ENCODE measurements around the gene CYSTM1.

The CYSTM1 gene

DNA sequence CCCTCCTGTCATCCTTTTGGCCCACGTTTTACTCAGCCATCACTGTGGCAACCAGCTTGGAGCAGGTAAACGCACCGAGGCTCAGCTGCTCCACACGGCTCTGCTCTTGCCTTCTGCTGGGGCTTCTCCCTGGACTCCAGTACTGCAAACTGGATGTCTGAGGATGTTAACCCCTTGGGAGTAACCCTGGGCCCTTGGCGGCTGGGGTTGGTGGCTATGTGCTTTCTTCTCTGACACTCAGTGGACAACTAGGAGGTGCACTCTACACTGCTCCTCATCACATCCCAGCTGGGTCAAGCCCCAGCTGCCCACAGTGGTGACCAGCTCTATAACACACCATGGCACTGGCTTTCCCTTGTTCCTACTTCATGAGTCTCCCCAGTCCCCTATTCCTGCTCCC, 12.2 kb upstream of the CYSTM1 start:
- ChIA-PET CTCF (no interaction called here), POLR2A (ENCODE audit: low non-redundant PET) (no interaction called here)
- no peak overlapping the region for H3K27ac ChIP-seq
- DNase-seq (ENCODE audit: low spot score) = no peak
- TF ChIP-seq, protein P1, sequence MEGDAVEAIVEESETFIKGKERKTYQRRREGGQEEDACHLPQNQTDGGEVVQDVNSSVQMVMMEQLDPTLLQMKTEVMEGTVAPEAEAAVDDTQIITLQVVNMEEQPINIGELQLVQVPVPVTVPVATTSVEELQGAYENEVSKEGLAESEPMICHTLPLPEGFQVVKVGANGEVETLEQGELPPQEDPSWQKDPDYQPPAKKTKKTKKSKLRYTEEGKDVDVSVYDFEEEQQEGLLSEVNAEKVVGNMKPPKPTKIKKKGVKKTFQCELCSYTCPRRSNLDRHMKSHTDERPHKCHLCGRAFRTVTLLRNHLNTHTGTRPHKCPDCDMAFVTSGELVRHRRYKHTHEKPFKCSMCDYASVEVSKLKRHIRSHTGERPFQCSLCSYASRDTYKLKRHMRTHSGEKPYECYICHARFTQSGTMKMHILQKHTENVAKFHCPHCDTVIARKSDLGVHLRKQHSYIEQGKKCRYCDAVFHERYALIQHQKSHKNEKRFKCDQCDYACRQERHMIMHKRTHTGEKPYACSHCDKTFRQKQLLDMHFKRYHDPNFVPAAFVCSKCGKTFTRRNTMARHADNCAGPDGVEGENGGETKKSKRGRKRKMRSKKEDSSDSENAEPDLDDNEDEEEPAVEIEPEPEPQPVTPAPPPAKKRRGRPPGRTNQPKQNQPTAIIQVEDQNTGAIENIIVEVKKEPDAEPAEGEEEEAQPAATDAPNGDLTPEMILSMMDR (conservative IDR thresholded peaks at IDR 0.05; ENCODE audit: low read depth) = no peak

DNA sequence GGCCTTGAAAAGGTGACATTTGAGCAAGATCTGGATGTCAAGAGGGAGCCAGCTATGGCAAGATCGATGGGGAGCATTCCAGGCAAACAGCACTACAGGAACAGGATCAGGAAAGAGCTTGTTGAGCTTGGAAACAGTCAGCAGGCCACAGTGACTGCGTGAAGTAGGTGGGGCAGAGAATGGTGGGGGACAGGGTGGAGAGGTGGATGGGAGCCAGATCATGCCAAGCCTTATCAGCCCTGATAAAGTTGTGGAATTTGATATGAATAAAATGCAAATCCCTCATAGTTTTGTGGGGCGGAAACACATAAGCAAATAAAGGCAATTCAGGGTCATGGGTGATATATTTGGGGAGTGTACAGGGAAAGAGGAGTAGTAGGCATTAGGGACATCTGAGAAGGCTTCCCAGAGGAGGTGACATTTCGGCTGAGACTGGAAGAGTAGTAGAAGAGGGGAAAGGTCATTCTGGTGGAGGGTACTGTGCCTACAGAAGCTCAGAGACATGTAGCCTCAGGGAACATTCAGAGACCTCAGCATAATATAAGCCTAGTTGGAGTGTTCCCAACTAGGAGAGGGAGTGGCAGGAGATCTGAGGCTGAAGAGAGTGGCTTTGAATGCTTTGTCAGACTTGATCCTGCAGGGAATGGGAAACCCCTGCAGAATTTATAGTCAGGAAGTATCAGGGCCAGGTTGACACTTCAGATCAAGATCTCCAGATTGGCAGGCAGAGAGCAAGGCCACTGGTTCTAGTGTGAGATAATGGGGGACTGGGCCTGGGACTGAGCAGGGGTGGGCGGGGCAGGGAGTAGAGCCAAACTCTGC, 9.7 kb upstream of the CYSTM1 start:
- H3K27ac ChIP-seq = no peak overlapping the region
- TF ChIP-seq, protein P1 (conservative IDR thresholded peaks at IDR 0.05; ENCODE audit: low read depth) = no peak
- no peak for DNase-seq (ENCODE audit: low spot score)
- POLR2A ChIA-PET (ENCODE audit: low non-redundant PET) = no interaction called here
- CTCF ChIA-PET = interaction anchor here (0.7 kb wide), 1 partner anchor 122 kb away, joined by 3 read pairs; no protein-coding TSS in a partner anchor

DNA sequence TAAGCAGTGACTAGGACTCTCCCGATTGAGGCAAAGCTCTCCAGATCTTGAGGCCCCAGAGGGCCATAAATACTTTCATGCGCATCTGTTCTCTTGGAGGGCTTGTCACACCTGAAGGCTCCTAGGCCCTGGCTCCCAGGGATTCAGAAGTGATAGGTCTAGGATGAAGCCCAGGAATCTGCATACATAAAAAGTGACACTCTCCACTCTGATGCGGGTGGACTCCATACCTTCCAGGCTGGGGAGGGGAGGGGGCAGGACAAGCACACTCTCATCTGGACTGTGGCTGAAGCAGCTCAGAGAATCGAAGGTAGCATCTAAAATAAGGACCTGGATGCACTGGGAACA, 9.1 kb upstream of the CYSTM1 start:
- no peak for DNase-seq (ENCODE audit: low spot score)
- TF ChIP-seq, protein P1 (conservative IDR thresholded peaks at IDR 0.05; ENCODE audit: low read depth) = no peak
- CTCF ChIA-PET = no interaction called here
- POLR2A ChIA-PET (ENCODE audit: low non-redundant PET) = no interaction called here
- H3K27ac ChIP-seq = no peak overlapping the region

DNA sequence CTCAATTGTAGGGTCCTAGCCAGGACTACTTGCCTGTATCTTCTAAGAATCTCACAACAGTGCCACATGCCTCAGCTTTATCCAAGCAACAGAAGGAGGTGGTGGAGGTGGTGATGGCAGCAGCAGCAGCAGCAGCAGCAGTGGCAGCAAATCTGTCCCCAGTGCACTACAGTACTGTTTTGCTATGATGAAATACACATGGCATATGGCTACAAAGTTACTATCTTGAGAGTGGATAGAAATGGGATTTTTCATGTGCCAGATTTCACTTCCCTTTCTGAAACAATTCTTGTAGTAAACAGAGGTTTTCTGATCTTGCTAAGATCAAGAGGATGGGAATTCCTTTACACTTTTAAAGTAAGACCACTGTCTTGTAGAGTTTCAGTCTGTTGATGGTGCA, 8.1 kb upstream of the CYSTM1 start:
- no peak for DNase-seq (ENCODE audit: low spot score)
- ChIA-PET CTCF (no interaction called here), POLR2A (ENCODE audit: low non-redundant PET) (no interaction called here)
- TF ChIP-seq, protein P1 (conservative IDR thresholded peaks at IDR 0.05; ENCODE audit: low read depth) = no peak
- no peak overlapping the region for H3K27ac ChIP-seq

DNA sequence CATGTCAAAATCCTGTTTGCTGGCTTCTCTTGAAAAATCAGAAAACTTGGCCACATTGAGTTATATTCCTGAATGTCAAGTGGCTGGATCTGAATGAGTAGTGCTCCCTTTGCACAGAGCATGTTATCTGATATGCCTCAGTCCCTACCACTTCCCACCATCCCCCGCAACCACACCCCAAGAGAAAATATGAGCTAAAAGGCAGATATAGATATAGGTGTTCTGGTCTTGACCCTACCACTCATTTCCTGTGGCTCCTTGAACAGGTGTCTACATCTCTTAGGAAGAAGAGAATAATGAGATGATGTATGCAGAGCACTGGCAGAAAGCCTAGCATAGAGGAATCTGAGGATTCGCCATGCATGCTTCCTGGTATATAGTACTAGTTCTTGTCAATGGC, 6.6 kb upstream of the CYSTM1 start:
- POLR2A ChIA-PET (ENCODE audit: low non-redundant PET) = no interaction called here
- TF ChIP-seq, protein P1 (conservative IDR thresholded peaks at IDR 0.05; ENCODE audit: low read depth) = no peak
- DNase-seq (ENCODE audit: low spot score) = no peak
- CTCF ChIA-PET = interaction anchor here (1.2 to 1.4 kb wide), 2 partner anchors 11 to 92 kb away, joined by 3 to 5 read pairs; no protein-coding TSS in a partner anchor
- no peak overlapping the region for H3K27ac ChIP-seq

DNA sequence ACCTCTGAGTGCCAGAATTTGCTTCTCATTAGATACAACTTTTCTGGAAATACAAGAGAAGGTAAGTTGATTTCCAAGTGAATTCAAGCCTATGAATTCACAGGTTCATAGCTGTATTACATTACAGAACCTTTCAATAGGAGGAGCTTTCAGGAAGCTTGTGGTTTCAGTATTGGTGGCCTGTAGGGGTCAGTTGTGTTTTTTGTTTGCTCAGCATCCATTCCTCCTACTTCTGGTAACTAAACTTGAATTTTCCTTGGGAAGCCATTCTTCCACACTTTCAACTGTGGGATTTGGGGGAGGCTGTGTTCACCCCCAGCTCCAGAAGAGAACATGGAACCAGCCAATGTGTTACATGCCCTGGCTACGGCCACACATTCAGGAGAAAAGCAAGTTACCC, 5.6 kb upstream of the CYSTM1 start:
- ChIA-PET POLR2A (ENCODE audit: low non-redundant PET) (no interaction called here), CTCF (interaction anchor here (0.5 to 1.4 kb wide), 6 partner anchors 12 to 179 kb away, joined by 3 to 5 read pairs (median 3); no protein-coding TSS in a partner anchor)
- H3K27ac ChIP-seq = no peak overlapping the region
- TF ChIP-seq, protein P1 (conservative IDR thresholded peaks at IDR 0.05; ENCODE audit: low read depth) = no peak
- DNase-seq (ENCODE audit: low spot score) = no peak
